ENCODE data around the gene KL. TPM values are rescaled to one million over a fixed set of nuclear protein-coding genes. Genes with fewer than 3 reads are reported as not detected.

KL gene
- total and polyA plus RNA-seq, 2 donors (not counting 1 experiment from before 2014, with no cell fraction given): 0.07 TPM; not detected in 1

DNA sequence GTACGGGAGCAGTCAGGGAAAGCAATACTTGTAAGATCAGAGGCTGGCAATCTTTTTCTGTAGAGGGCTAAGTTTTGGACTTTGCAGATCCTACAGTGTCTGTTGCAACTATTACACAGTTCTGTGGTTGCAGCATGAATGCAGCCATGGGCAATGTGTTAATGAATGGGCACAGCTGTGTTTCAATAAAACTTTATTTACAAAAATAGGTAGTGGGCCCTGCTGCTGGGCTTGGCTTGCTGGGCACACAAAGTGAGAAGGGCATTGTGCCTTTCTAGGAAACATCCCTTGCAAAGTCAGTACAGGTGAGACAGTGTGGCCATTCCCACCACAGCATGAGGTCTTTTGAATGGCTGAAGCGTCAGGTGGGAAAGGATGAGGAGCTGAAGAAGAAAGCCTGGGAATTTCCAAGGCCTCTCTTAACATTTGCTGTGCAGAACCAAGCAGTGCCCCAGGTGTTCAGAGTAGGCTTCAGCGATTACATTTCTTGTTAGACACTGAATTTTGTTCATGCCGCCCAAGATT, 9.1 kb downstream of the KL start:
- CTCF ChIA-PET: interaction anchor here (0.6 kb wide), 1 partner anchor 53 kb away, joined by 3 read pairs; no protein-coding TSS in a partner anchor
- DNase-seq: no peak

DNA sequence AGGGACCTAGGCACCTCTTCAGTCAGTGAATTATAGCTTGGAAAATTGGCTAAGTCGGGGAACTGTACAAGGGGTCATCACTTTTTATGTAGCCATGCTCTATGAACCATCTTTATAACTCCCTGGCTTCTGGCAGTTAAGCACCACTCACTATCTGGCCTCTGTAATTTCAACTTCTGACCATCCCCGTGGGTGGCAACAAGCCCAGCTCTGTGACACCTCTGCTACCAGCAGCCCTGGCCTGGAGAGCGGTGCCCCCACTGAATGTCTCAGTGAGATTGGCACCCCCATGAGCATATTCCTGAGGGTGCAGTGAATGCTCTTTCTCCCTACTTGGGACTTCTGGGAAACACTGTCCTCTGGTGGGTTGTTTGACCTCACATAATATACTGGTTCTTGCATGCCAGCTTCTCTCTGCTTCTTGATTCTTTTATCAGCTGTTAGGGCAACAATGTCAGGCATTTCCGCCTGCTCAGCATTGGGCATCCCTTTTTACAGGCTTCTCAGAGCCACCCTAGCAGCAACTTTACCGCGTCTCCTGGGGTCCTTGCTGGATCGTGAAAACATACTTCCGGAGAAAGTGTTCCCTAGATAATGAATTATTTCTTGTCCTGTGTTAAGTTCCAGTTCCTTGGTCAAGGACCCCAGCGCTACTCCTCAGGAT, 10.4 kb downstream of the KL start:
- POLR2A ChIA-PET: no interaction called here
- WGBS (ENCODE audit: insufficient coverage): 88% methylated on average over 3 of the region's 9 CpGs

More for the DNA sequence above, 9.1 kb downstream of the KL start:
- no peak overlapping the region for H2AFZ ChIP-seq (ENCODE audit: insufficient read depth, low read depth, low read length, poor library complexity, severe bottlenecking)
- H3K4me2 ChIP-seq (replicated peaks; ENCODE audit: low read depth, low read length, poor library complexity, severe bottlenecking): no peak overlapping the region
- Mint-ChIP-seq H3K4me3 (no peak overlapping the region), H3K4me1 (no peaks in the 10 kb centered on the region), H3K27me3 (peaks cover 24% of the 10 kb centered on the region), H3K27ac (no peak overlapping the region), H3K9me3 (ENCODE audit: insufficient read depth) (no peaks in the 10 kb centered on the region)
- H3K4me1 ChIP-seq (ENCODE audit: control insufficient read depth in 2 of 2, insufficient read depth in 2 of 2, low read length in 2 of 2): no peaks in the 10 kb centered on the region
- peaks cover 0 to 11% (median 6%) of the 10 kb centered on the region in 4 experiments for H3K27me3 ChIP-seq (replicated peaks in 1 of 4; ENCODE audit: control extremely low read depth in 1 of 4, control insufficient read depth in 3 of 4, insufficient read depth in 4 of 4, low read length in 3 of 4)
- intact Hi-C loops (cut with micrococcal nuclease): no loop called here
- WGBS (ENCODE audit: insufficient coverage): 71% methylated on average over 4 of the region's 4 CpGs
- no peak overlapping the region for H3K4me3 ChIP-seq (ENCODE audit: control extremely low read depth in 1 of 5, extremely low read depth in 1 of 5, insufficient read depth in 1 of 5, low read depth in 2 of 5, low read length in 4 of 5)
- no peak for ATAC-seq (ENCODE audit: low read depth)
- H3K9me3 ChIP-seq (ENCODE audit: control extremely low read depth in 1 of 3, control insufficient read depth in 2 of 3, insufficient read depth in 1 of 3, low read length in 2 of 3): no peaks in the 10 kb centered on the region
- no peaks in the 10 kb centered on the region for H4K20me1 ChIP-seq (ENCODE audit: control insufficient read depth, insufficient read depth, low read length, poor library complexity, severe bottlenecking)
- no peaks in the 10 kb centered on the region for H3K79me2 ChIP-seq (ENCODE audit: control insufficient read depth, insufficient read depth, low read length)
- H3K36me3 ChIP-seq (replicated peaks in 1 of 2; ENCODE audit: control extremely low read depth in 1 of 2, control insufficient read depth in 1 of 2, extremely low read depth in 1 of 2, insufficient read depth in 2 of 2, low read length in 1 of 2): no peaks in the 10 kb centered on the region
- H3K27ac ChIP-seq (ENCODE audit: low read length in 2 of 2): no peak overlapping the region
- POLR2A ChIA-PET: no interaction called here
- no peak for TF ChIP-seq EZH2 (IDR thresholded peaks at IDR 0.05; ENCODE audit: borderline replicate concordance, insufficient read depth, low read depth, low read length, poor library complexity, severe bottlenecking)
- TF ChIP-seq, protein P1, sequence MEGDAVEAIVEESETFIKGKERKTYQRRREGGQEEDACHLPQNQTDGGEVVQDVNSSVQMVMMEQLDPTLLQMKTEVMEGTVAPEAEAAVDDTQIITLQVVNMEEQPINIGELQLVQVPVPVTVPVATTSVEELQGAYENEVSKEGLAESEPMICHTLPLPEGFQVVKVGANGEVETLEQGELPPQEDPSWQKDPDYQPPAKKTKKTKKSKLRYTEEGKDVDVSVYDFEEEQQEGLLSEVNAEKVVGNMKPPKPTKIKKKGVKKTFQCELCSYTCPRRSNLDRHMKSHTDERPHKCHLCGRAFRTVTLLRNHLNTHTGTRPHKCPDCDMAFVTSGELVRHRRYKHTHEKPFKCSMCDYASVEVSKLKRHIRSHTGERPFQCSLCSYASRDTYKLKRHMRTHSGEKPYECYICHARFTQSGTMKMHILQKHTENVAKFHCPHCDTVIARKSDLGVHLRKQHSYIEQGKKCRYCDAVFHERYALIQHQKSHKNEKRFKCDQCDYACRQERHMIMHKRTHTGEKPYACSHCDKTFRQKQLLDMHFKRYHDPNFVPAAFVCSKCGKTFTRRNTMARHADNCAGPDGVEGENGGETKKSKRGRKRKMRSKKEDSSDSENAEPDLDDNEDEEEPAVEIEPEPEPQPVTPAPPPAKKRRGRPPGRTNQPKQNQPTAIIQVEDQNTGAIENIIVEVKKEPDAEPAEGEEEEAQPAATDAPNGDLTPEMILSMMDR (IDR thresholded peaks at IDR 0.05): no peak
- no peak overlapping the region for H3K9ac ChIP-seq (ENCODE audit: low read length)

More for the DNA sequence above, 10.4 kb downstream of the KL start:
- DNase-seq (no peak), ATAC-seq (ENCODE audit: low read depth) (no peak)
- intact Hi-C loops (cut with micrococcal nuclease): no loop called here
- Histone ChIP-seq H3K9ac (ENCODE audit: low read length) (no peak overlapping the region), H3K9me3 (ENCODE audit: control extremely low read depth in 1 of 3, control insufficient read depth in 2 of 3, insufficient read depth in 1 of 3, low read length in 2 of 3) (no peaks in the 10 kb centered on the region), H4K20me1 (ENCODE audit: control insufficient read depth, insufficient read depth, low read length, poor library complexity, severe bottlenecking) (no peaks in the 10 kb centered on the region), H3K27ac (ENCODE audit: low read length in 2 of 2) (no peak overlapping the region), H3K4me2 (replicated peaks; ENCODE audit: low read depth, low read length, poor library complexity, severe bottlenecking) (no peak overlapping the region), H3K4me1 (ENCODE audit: control insufficient read depth in 2 of 2, insufficient read depth in 2 of 2, low read length in 2 of 2) (no peaks in the 10 kb centered on the region), H3K79me2 (ENCODE audit: control insufficient read depth, insufficient read depth, low read length) (no peaks in the 10 kb centered on the region), H3K4me3 (ENCODE audit: control extremely low read depth in 1 of 5, extremely low read depth in 1 of 5, insufficient read depth in 1 of 5, low read depth in 2 of 5, low read length in 4 of 5) (no peak overlapping the region), H3K27me3 (replicated peaks in 1 of 4; ENCODE audit: control extremely low read depth in 1 of 4, control insufficient read depth in 3 of 4, insufficient read depth in 4 of 4, low read length in 3 of 4) (peaks cover 0 to 4% (median 3%) of the 10 kb centered on the region in 4 experiments), H3K36me3 (replicated peaks in 1 of 2; ENCODE audit: control extremely low read depth in 1 of 2, control insufficient read depth in 1 of 2, extremely low read depth in 1 of 2, insufficient read depth in 2 of 2, low read length in 1 of 2) (no peaks in the 10 kb centered on the region), H2AFZ (ENCODE audit: insufficient read depth, low read depth, low read length, poor library complexity, severe bottlenecking) (no peak overlapping the region)
- Mint-ChIP-seq H3K9me3 (ENCODE audit: insufficient read depth) (no peaks in the 10 kb centered on the region), H3K27ac (no peak overlapping the region), H3K4me1 (no peaks in the 10 kb centered on the region), H3K4me3 (no peak overlapping the region), H3K27me3 (peaks cover 27% of the 10 kb centered on the region)
- TF ChIP-seq, protein P1 (IDR thresholded peaks at IDR 0.05): no peak
- no peak for TF ChIP-seq EZH2 (IDR thresholded peaks at IDR 0.05; ENCODE audit: borderline replicate concordance, insufficient read depth, low read depth, low read length, poor library complexity, severe bottlenecking)
- CTCF ChIA-PET: no interaction called here
